GM12891 (cell line): ENCODE measurements around the gene EIPR1.

Experiments used
- PAX5 ChIP-seq: IDR thresholded peaks from 2 replicates; pipeline ENCODE4 v1.6.1; 2011; ENCODE audit warnings: low read length, moderate library complexity, mild to moderate bottlenecking; ENCODE audit not compliant: insufficient read depth, severe bottlenecking
- POLR2A ChIP-seq: IDR thresholded peaks from 2 replicates; pipeline ENCODE4 v1.6.1; 2011; ENCODE audit warnings: low read depth, low read length, control low read depth
- POLR2AphosphoS5 ChIP-seq: IDR thresholded peaks from 2 replicates; pipeline ENCODE4 v1.6.1; 2011; ENCODE audit warnings: low read depth, low read length, control low read depth
- SPI1 ChIP-seq: IDR thresholded peaks from 2 replicates; pipeline ENCODE4 v1.6.1; 2011; ENCODE audit warnings: low read depth, low read length, control low read depth
- TAF1 ChIP-seq: IDR thresholded peaks from 2 replicates; pipeline ENCODE4 v1.6.1; 2011; ENCODE audit warnings: low read depth, low read length, control low read depth

- TF ChIP-seq POLR2AphosphoS5 (no peak), POLR2A (no peak), TAF1 (no peak), SPI1 (no peak), PAX5 (no peak)
These were observed 88.1 kb downstream of the EIPR1 start for GRCh38 chr2:3289526-3289925.
